Fibroblast of villous mesenchyme (primary cell): ENCODE data around the gene POFUT2. TPM values are rescaled to one million over a fixed set of nuclear protein-coding genes. Genes with fewer than 3 reads are reported as not detected.
A peak's percentile ranks its signal among the peaks of the same experiment; 100 is the strongest.

Experiments
- DNase-seq: peaks from one replicate; pipeline ENCODE4 v3.0.0-alpha.2; 2010; ENCODE audit warnings: low read depth
- H3K4me3 ChIP-seq: 2 replicates; pipeline ENCODE4 v1.5.1; 2011; ENCODE audit warnings: low read depth, mild to moderate bottlenecking, low read length
- total RNA-seq: library from RNA; depleted of rRNA; stranded (reverse); fragments of >200 nt; gene quantifications from 2 replicates; pipeline ENCODE4 v1.2.3, GENCODE V29; 2012
- TF ChIP-seq, protein P1 (sequence below): IDR thresholded peaks from 2 replicates; pipeline ENCODE4 v1.5.1; 2012; ENCODE audit warnings: low read depth, mild to moderate bottlenecking, low read length; ENCODE audit not compliant: insufficient read depth

Gene POFUT2
- total RNA-seq, 1 donor = 60.0 TPM

- TF ChIP-seq, protein P1, sequence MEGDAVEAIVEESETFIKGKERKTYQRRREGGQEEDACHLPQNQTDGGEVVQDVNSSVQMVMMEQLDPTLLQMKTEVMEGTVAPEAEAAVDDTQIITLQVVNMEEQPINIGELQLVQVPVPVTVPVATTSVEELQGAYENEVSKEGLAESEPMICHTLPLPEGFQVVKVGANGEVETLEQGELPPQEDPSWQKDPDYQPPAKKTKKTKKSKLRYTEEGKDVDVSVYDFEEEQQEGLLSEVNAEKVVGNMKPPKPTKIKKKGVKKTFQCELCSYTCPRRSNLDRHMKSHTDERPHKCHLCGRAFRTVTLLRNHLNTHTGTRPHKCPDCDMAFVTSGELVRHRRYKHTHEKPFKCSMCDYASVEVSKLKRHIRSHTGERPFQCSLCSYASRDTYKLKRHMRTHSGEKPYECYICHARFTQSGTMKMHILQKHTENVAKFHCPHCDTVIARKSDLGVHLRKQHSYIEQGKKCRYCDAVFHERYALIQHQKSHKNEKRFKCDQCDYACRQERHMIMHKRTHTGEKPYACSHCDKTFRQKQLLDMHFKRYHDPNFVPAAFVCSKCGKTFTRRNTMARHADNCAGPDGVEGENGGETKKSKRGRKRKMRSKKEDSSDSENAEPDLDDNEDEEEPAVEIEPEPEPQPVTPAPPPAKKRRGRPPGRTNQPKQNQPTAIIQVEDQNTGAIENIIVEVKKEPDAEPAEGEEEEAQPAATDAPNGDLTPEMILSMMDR = no peak
- no peak for DNase-seq
- no peak overlapping the region for H3K4me3 ChIP-seq
Observed at GRCh38 chr21:45259206-45259840, 28.4 kb downstream of the POFUT2 start.

DNA sequence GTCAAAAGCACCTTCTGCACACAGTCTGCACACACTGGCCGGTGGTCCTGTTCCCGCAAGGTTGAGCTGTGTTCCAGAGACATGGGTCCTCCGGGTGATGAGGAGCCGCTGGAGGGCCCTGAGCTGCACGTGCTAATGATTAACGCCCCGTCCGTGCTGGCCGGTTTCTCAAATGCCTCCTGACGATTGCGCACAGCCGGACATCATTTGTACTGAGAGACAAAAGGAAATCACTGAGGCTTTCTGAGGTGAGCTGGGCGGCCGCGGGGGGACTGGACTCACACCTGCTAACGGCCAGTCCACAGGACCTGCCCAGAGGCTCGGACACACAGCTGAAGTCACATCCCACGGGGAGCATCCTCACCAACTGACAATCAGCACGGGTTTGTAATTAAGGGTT, 29.2 kb downstream of the POFUT2 start:
- DNase-seq = no peak
- H3K4me3 ChIP-seq = no peak overlapping the region
- TF ChIP-seq, protein P1 = no peak

GRCh38 chr21:45257673-45258341, 29.9 kb downstream of the POFUT2 start:
- TF ChIP-seq, protein P1 = no peak
- H3K4me3 ChIP-seq = no peak overlapping the region
- DNase-seq = no peak

DNA sequence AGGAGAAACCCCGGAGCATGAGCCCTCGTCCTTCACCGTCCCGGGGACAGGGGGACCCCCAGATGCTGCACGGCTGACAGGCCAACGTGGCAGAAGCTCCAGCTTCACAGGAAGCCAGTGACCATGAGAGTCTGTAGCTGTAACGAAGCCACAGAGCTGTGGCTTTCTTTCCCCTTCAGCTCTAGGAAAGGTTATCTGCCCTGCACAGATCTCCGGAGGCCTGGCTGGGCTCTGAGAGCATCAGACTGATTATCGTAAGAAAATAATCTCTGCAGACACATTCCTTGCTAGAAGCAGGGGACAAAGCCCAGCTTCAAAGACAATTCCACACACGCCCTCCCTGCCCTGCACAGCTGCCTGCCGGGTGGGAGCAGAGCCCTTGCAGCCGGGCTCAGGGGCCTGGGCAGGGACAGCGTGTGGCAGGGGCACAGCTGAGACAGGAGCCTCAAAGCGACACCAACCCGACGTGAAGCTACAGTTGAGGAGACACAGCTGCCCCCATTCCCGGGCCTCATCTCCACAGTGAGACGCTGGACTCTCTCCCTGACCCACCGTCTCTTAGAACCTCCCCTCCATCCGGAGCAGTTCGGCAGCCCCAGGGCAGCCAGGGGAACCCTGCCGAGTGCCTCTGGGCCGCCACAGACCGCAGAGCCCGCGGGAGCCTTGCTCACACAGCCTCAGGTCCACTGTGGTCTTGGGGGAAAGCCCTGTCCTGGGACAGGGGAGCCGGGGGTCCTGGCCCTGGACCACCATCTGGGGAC, 30.6 kb downstream of the POFUT2 start:
- DNase-seq = peak; percentile 27
- TF ChIP-seq, protein P1 = no peak
- no peak overlapping the region for H3K4me3 ChIP-seq

DNA sequence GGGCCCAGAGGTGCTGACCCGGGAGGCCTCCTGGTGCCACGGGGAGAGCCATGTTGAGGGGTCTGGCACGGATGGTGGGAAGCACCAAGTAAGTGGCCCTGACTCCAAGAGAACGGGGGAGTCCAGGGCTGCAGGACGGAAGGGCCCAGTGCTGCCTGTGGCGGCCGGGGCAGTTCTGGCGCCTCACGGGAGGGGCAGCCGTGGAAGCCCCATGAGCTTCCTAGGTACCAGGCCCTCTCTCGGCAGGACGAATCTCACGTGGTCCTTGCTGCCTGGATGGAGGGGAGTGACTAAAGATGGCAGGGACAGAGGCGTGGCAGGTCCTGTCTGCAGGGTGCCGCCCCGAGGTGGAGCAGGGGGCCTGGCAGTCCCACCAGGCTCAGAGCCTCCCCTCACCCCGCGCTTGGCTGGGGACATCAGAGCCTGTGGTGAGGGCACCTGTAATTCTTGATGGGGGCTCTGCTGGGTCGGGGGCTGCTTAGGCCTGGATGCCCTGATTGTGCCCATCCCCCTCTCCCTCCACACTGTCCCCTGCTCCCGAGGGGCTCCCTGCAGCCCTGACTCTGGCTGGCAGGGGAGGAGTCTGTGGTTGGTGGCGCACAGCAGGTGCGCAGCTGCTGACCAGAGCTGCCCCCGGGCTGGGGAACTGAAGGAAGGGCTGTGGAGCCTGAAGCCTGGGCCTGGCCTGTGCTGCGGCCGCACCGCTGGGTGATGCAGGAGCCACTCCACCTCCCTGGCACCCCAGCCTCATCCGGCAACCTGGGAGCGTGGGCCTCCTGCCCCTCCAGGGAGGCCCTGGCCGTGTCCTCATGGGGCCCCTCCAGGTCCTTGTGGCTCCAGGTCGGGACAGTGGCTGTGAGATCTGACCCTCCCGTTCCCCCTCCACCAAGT, 31.4 kb downstream of the POFUT2 start:
- H3K4me3 ChIP-seq = no peak overlapping the region
- TF ChIP-seq, protein P1 = no peak
- DNase-seq = no peak

GRCh38 chr21:45255381-45256020, 32.2 kb downstream of the POFUT2 start:
- no peak for DNase-seq

More at GRCh38 chr21:45255381-45256020, 32.2 kb downstream of the POFUT2 start:
- TF ChIP-seq, protein P1 = no peak
- H3K4me3 ChIP-seq = no peak overlapping the region
